CD4-positive, alpha-beta T cell treated with Interleukin-1 beta for 1 hour (primary cell): ENCODE results near the gene ORMDL3.

Experiments
- DNase-seq, 2 donors: peaks; one replicate each; pipeline ENCODE4 v3.0.0-alpha.2; 2020 to 2022

The ORMDL3 gene, protein sequence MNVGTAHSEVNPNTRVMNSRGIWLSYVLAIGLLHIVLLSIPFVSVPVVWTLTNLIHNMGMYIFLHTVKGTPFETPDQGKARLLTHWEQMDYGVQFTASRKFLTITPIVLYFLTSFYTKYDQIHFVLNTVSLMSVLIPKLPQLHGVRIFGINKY

GRCh38 chr17:39927101-39927928 lies at the start of gene ORMDL3, which contains the start of gene LRRC3C:
TSS of gene ORMDL3 (minus strand) at chr17:39927601. CDS start at chr17:39924203, 3,398 bp downstream.
TSS of gene LRRC3C (plus strand) at chr17:39927732. CDS start at chr17:39941524, 13,792 bp downstream.
- peak; percentile 91 to 92 for DNase-seq

DNA sequence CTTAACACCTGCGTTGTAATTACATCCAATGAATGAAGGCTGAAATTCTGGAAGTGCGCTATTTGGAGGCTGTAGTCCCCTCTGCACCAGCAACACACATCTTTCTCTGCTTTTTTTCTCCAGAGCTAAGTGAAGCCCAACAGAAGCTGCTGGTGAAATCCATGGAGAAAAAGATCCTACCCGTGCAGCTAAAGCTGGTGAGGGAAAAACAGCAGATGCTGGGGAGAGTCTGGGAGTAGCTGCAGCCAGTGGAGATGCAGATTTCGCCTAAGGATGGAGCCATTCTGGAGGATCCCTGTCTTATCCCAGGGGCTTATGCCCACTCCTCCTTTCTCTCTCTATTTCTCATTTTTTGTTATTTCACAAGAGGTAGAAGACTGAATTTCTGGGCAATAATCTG lies 48.4 kb upstream of the ORMDL3 start:
- no peak for DNase-seq

DNA sequence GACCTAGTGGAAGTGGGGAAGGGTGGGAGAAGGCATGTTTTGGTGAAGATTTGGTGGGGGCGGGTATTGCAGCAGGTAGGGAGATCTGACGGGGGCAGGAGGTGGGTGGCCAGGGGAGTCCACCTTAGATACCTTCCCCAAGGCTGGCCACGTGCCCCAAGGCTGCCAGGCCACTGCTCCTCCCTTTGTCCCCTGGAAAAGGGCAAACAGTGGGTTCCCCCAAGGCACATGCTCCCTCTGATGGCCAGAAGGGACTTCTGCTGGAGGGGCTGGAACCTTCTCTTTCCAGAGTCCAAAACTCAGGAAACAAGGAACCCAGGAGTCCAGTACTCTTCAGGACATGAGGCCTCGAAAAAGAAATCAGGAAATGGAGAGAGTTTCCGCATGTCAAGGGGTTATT lies 47.0 kb upstream of the ORMDL3 start:
- no peak for DNase-seq

DNA sequence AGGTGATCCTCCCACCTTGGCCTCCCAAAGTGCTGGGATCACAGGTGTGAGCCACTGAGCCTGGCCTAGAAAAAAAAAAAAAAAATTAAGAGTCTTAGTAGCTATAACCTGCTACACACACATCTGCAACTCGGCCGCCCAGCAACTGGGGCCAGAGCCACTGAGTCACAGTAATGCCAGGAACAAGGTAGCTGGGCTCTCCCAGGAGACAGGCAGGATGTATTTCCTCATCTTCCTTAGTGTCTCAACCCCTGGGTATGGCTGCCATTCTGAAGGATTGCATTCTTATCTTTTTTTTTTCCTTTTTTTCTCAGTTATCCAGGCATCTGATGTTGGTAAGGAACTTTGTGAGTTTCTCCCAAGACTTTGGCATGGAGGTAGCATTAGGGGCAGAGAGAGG lies 46.1 kb upstream of the ORMDL3 start:
- DNase-seq: no peak

DNA sequence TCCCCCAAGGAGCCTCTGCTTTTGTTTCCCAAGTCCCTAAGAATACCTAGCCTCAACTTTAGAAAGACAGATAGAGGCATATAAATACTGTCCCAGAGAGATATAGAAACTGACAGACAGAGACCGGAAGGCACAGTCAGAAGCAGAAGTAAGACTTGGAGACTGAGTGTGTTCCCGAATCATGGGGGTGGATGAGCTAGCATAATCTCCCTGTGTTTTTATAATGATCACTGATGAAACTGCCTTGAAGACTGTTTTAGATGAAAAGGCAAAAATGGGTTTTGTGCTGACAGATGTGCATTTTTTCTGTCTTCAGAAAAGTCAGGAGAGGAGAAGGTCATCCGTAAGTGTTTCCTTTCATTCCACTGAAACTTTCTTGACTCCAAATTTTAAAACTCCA lies 44.9 kb upstream of the ORMDL3 start:
- DNase-seq: no peak

GRCh38 chr17:39971076-39971603 lies 43.7 kb upstream of the ORMDL3 start:
- DNase-seq: no peak

GRCh38 chr17:39970157-39970692 lies 42.8 kb upstream of the ORMDL3 start:
- DNase-seq: no peak

- DNase-seq: no peak
Measured at GRCh38 chr17:39969375-39969774, 42.0 kb upstream of the ORMDL3 start.

DNA sequence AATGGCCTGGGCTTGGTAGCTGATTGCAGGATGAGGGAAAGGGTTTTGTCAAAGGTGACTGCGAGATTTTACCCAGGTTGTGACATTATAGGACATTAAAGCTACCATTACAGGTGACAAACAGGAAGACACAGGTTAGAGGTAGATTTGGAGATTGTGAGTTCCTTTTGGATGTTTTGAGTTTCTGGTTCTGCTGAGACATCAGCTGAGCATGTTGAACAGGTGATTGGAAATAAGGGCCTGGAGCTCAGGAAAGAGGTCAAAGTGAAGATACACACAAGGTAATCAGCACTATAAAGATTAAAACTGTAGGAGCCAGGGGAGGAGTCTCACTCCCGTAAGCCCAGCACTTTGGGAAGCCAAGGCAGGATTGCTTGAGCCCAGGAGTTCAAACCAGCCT lies 41.4 kb upstream of the ORMDL3 start:
- DNase-seq: no peak

DNA sequence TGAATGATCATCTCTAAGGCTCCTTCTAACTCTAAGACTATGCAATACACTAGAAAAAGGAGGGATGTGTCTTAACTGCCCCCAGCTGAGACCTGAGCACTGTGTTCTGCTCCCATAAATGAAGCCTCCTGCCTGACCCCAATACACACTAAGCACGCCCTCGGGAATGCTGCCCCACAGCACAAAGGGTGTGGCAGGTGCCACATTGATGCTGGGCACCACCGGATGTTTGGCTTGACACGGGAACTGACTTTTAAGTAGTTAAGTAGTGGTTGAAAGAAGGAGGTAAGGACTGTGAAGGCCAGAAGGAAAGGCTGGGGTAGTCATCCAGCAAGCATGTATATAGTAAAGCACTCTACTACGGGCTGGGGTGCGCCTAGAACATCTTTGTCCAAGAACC lies 39.4 kb upstream of the ORMDL3 start:
- no peak for DNase-seq

DNA sequence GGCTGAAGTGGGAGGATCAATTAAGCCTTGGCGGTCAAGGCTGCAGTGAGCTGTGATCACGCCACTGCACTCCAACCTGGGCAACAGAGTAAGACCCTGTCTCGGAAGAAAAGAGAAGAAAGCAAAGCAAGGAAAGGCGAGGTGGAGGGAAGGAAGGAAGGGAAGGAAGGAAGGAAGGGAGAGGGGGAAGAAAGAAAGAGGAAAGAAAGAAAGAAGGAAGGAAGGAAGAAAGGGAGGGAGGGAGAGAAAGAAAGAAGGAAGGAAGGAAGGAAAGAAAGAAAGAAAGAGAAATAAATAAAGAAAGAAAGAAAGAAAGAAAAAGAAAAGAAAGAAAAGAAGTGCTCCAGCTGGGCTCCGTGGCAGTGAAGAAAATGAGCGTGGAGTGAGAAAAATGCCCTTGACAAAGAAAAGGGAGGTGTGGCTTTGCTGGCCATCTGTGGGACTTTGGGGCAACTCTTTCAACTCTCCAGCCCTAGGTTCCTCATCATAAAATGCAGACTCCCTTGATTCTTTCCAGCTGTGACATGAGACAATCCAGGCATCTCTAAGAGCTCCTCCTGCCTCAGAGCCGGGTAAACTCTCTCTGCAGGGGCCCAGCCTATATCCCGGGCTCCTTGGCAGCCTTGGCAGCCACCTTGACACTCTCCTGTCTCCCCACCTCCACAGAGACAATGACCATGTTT lies 37.8 kb upstream of the ORMDL3 start:
- no peak for DNase-seq

DNA sequence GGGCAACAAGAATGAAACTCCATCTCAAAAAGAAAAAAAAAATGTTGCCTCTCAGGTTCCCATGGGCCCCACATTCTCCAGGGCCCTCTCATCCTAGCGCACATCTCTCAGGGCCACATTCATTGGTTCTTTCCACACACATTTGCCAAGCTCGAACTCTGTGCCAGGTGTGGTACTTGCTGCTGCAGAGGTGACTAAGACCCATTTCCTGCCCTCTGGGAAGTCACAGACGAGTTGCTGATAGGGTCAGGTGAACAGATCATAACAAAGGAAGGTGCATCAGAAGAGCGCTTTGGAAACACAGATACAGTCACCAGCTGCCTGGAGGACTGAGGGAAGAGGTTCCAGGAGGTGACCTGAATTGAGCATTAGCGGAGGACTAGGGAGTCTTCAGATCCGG lies 36.4 kb upstream of the ORMDL3 start:
- peak; percentile 4 to 23 for DNase-seq

- no peak for DNase-seq
Measured at GRCh38 chr17:39962642-39963220, 35.3 kb upstream of the ORMDL3 start, which contains the start of gene GSDMA. TSS of gene GSDMA (plus strand) at chr17:39963004. CDS start at chr17:39965688, 2,684 bp downstream.

- DNase-seq: no peak
Measured at GRCh38 chr17:39960524-39961041, 33.2 kb upstream of the ORMDL3 start.

DNA sequence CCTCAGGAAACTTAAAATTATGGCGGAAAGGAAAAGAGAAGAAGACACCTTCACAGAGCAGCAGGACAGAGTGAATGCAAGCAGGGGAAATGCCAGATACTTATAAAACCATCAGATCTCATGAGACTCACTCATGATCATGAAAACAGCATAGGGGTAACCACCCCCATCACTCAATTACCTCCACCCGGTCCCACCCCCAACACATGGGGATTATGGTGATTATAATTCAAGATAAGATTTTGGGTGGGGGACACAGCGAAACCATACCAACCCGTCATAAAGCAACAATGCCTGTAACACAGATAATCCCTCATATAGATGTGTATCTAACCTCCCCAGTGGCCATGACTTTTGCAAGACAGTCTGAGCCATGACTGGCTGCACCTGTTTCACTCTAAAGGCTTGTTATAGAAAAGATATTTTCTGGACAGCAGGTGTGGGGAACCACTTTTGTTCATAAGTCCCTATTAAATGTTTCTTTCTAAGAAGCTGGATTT lies 28.4 kb upstream of the ORMDL3 start:
- no peak for DNase-seq

- DNase-seq: no peak
Measured at GRCh38 chr17:39954876-39955275, 27.5 kb upstream of the ORMDL3 start.

DNA sequence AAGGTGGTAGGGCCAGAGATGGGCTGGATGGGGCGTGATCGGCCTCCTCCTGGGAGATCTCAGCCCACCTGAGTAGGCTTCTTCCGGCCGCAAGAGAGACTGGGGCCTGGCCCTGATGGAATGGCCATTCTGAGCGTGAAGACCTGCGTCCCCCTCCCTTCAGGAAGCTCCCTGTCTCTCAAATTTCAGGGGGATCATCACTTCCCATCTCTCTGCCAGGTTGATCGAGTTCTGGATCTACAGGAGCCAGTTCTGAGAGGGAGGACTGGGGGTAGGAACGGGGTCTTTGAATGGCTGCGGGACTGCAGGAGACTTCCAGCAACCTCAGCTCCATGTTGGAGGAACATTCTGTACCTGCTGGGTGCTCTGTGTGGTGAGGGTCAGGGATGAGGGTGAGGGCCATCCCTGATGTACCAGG lies 26.1 kb upstream of the ORMDL3 start:
- no peak for DNase-seq

DNA sequence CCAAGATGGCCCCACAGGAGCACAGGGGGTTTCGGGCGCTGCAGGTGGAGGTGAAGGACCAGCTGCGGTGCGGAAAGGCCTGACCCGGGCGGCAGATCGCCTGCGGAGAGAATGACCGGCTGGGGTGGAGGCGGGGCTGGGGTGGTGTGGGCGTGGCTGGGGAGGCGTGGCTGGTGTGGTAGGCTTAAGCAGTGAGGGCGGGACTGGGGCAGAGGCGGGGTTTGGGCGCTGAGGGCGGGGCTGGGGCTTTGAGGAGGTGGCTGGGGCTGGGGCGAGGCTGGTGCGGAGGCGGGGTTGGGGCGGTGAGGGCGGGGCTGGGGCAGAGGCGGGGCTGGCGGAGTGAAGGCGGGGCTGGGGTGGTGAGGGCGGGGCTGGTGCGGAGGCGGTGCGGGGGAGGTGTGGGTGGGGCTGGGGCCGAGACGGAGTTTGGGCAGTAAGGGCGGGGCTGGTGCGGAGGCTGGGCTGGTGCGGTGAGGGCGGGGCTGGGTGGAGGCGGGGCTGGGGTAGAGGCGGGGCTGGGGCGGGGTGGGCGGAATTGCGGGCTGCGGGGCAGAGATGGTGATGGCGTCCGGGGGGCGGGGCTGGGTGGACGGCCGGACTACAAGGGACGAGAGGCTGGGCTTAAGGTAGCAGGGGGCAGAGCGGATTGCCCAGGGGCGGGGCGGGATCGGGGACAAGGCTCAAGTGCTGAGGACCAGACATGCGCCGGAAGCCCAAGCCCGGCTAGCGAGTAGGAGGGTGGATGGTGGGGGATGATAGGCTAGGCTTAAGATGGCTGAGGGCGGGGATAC lies 25.5 kb upstream of the ORMDL3 start:
- DNase-seq: peak; percentile 95

GRCh38 chr17:39951924-39952679 lies 24.7 kb upstream of the ORMDL3 start:
- no peak for DNase-seq

DNA sequence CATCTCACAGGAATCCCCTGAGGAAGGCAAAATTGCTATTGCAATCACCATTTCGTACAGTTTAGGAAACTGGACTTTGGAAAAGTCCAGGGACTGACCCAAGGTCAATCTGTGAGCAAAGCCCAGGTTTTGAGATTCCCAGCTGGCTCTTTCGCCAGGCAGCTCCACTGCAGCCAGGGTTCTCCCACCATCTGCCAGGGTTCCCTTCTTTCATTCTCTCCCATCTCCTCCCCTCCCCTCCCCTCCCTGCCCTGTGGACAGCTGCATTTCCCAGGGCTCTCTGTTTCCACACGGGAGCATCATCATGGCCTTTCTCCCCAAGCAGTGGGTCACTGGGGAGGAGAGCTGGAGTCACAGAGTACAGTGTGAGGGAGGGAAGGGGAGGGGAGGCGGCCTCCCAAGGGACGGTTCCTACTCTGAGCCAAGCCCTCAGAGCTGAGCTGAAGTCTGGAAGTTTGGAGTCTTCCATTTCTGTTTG lies 23.5 kb upstream of the ORMDL3 start:
- no peak for DNase-seq

GRCh38 chr17:39949028-39949427 lies 21.6 kb upstream of the ORMDL3 start:
- no peak for DNase-seq
